ENCODE results near the gene CST4.
"Not testable (repeated sequence)": the region's sequence is repeated elsewhere in the genome, so short reads cannot be mapped to it uniquely, and the experiment has no call there.

Gene CST4

GRCh38 chr20:23640018-23640601, 48.7 kb downstream of the CST4 start:
- no peak for DNase-seq

GRCh38 chr20:23639490-23639958, 49.3 kb downstream of the CST4 start:
- DNase-seq, result no peak

GRCh38 chr20:23638309-23638708, 50.5 kb downstream of the CST4 start:
- DNase-seq, result no peak

- DNase-seq, result no peak
Observed at GRCh38 chr20:23637282-23638221, 51.3 kb downstream of the CST4 start, which contains the start of gene CST3. Gene CST3 (minus strand): TSS chr20:23637955. CDS start chr20:23637862, 93 bp downstream.

- no peak for DNase-seq
Observed at GRCh38 chr20:23636908-23637281, 51.9 kb downstream of the CST4 start.

GRCh38 chr20:23636182-23636907, 52.5 kb downstream of the CST4 start:
- no peak for DNase-seq

GRCh38 chr20:23635768-23636090, 53.1 kb downstream of the CST4 start:
- DNase-seq, result not testable (repeated sequence)

Data from effector CD8-positive, alpha-beta T cell (primary cell).